Endothelial cell (in vitro differentiated cells): ENCODE results near the gene SLC16A6. TPM values are rescaled to one million over a fixed set of nuclear protein-coding genes. Genes with fewer than 3 reads are reported as not detected.

Source experiments
- DNase-seq: peaks from one replicate; pipeline ENCODE4 v3.0.0; 2021; ENCODE audit warnings: low spot score
- H3K27ac Mint-ChIP-seq: one replicate; pipeline ENCODE4 v1.8.0; 2021; ENCODE audit warnings: mixed read lengths, inconsistent platforms; ENCODE audit not compliant: unreplicated experiment
- H3K27me3 Mint-ChIP-seq: one replicate; pipeline ENCODE4 v1.8.0; 2021; ENCODE audit warnings: mild to moderate bottlenecking, moderate library complexity, mixed read lengths, inconsistent platforms; ENCODE audit not compliant: unreplicated experiment
- H3K36me3 Mint-ChIP-seq: one replicate; pipeline ENCODE4 v1.8.0; 2021; ENCODE audit warnings: mild to moderate bottlenecking, low read depth, mixed read lengths, inconsistent platforms; ENCODE audit not compliant: unreplicated experiment
- H3K4me1 Mint-ChIP-seq: one replicate; pipeline ENCODE4 v1.8.0; 2021; ENCODE audit warnings: mild to moderate bottlenecking, mixed read lengths, inconsistent platforms; ENCODE audit not compliant: unreplicated experiment
- H3K4me3 Mint-ChIP-seq: one replicate; pipeline ENCODE4 v1.8.0; 2021; ENCODE audit warnings: mild to moderate bottlenecking, mixed read lengths, inconsistent platforms; ENCODE audit not compliant: unreplicated experiment
- H3K9me3 Mint-ChIP-seq: one replicate; pipeline ENCODE4 v1.8.0; 2021; ENCODE audit warnings: mixed read lengths, inconsistent platforms; ENCODE audit not compliant: unreplicated experiment
- total RNA-seq: library from RNA; stranded (reverse); fragmentation: NEBNext Ultra II Directional; extraction: Animal tissue kit (Norgen Biotek cat#: 25700); gene quantifications from one replicate; pipeline ENCODE4 v1.2.1, GENCODE V29; 2021; ENCODE audit not compliant: unreplicated experiment
- TF ChIP-seq, protein P1 (sequence below): fragments of 200-600 bp; sonication (generic); IDR thresholded peaks from one replicate; pipeline ENCODE4 v1.5.0; 2021; ENCODE audit warnings: antibody characterized with exemption; ENCODE audit not compliant: unreplicated experiment

Gene SLC16A6
- total RNA-seq, 1 donor from 2014 or later, result 2.4 TPM

DNA sequence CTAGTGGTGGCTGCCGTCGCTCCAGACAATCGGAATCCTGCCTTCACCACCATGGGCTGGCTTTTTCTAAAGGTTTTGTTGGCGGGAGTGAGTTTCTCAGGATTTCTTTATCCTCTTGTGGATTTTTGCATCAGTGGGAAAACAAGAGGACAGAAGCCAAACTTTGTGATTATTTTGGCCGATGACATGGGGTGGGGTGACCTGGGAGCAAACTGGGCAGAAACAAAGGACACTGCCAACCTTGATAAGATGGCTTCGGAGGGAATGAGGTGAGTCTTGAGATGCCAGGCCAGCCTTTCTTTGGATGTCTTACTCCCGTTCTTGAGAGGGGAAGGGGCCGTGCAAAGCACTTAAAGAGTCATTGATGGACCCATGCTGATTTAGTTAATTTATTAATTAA lies 16.5 kb upstream of the SLC16A6 start:
- H3K4me1 Mint-ChIP-seq, result peaks cover 28% of the 10 kb centered on the region

DNA sequence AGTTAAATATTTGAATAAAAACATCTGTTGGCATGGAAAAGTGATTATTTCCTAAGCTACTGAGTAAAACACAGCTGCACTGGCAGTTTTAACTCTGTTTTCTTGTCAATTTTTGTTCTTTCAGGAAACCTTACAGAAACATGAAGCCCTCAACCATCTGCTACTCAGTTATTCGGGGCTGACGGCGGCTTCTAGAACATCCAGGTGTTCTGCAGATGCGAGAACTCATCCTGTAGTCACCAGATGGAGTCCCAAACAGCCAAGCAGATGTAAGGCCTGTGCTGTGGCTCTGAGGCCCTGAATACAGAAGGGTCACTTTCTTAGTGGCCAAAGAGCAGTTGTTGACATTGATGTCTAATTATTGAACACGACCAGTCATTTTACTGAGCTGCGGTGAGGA lies 15.9 kb upstream of the SLC16A6 start:
- H3K4me3 Mint-ChIP-seq, result no peak overlapping the region
- H3K4me1 Mint-ChIP-seq, result peaks cover 29% of the 10 kb centered on the region
- H3K9me3 Mint-ChIP-seq, result no peaks in the 10 kb centered on the region
- TF ChIP-seq, protein P1, sequence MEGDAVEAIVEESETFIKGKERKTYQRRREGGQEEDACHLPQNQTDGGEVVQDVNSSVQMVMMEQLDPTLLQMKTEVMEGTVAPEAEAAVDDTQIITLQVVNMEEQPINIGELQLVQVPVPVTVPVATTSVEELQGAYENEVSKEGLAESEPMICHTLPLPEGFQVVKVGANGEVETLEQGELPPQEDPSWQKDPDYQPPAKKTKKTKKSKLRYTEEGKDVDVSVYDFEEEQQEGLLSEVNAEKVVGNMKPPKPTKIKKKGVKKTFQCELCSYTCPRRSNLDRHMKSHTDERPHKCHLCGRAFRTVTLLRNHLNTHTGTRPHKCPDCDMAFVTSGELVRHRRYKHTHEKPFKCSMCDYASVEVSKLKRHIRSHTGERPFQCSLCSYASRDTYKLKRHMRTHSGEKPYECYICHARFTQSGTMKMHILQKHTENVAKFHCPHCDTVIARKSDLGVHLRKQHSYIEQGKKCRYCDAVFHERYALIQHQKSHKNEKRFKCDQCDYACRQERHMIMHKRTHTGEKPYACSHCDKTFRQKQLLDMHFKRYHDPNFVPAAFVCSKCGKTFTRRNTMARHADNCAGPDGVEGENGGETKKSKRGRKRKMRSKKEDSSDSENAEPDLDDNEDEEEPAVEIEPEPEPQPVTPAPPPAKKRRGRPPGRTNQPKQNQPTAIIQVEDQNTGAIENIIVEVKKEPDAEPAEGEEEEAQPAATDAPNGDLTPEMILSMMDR, result no peak
- peaks cover 4% of the 10 kb centered on the region for H3K27me3 Mint-ChIP-seq
- peaks cover 14% of the 10 kb centered on the region for H3K36me3 Mint-ChIP-seq
- H3K27ac Mint-ChIP-seq, result no peak overlapping the region
- DNase-seq, result no peak

More for the DNA sequence above, 16.5 kb upstream of the SLC16A6 start:
- peaks cover 14% of the 10 kb centered on the region for H3K36me3 Mint-ChIP-seq
- H3K9me3 Mint-ChIP-seq, result no peaks in the 10 kb centered on the region
- H3K4me3 Mint-ChIP-seq, result peak overlapping the region; percentile 10
- DNase-seq, result no peak
- TF ChIP-seq, protein P1, result no peak
- H3K27ac Mint-ChIP-seq, result no peak overlapping the region
- H3K27me3 Mint-ChIP-seq, result peaks cover 4% of the 10 kb centered on the region

DNA sequence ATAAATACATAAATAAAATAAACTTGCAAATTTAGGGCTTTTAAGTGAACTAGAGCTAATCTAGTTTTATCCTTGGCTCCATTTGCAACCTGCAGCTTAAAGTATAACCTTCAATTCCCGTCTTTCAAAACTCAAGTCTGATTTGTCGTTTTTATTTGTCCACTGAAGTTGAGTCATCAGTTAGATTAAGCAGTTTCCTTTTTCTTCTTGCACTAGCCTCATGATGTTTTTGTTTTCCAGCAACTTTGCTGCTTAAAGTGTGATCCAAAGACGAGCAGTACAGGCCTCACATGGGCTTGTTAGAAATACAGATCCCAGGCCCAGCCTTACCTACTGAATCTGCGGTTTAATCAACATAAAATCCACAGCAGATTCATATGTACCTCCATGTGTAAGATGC lies 14.2 kb upstream of the SLC16A6 start:
- TF ChIP-seq, protein P1, result no peak
- peaks cover 4% of the 10 kb centered on the region for H3K27me3 Mint-ChIP-seq
- peaks cover 38% of the 10 kb centered on the region for H3K4me1 Mint-ChIP-seq
- no peaks in the 10 kb centered on the region for H3K9me3 Mint-ChIP-seq
- peaks cover 14% of the 10 kb centered on the region for H3K36me3 Mint-ChIP-seq
- no peak overlapping the region for H3K4me3 Mint-ChIP-seq
- H3K27ac Mint-ChIP-seq, result no peak overlapping the region
- DNase-seq, result no peak

DNA sequence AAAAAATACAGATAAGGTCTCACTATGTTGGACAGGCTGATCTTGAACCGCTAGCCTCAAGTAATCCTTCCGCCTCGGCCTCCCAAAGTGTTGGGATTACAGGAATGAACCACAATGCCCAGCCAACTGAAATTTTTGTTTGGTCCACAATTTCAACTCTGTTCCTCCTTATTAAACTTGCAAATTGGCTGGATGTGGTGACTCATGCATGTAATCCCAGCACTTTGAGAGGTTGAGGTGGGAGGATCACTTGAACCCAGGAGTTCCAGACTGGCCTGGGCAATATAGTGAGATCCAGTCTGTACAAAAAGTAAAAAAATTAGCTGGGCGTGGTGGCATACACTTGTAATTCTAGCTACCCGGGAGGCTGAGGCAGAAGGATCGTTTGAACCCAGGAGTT lies 13.8 kb upstream of the SLC16A6 start:
- TF ChIP-seq, protein P1, result no peak
- no peak overlapping the region for H3K4me3 Mint-ChIP-seq
- peaks cover 14% of the 10 kb centered on the region for H3K36me3 Mint-ChIP-seq
- H3K27me3 Mint-ChIP-seq, result peaks cover 4% of the 10 kb centered on the region
- H3K27ac Mint-ChIP-seq, result no peak overlapping the region
- H3K9me3 Mint-ChIP-seq, result no peaks in the 10 kb centered on the region
- no peak for DNase-seq
- peaks cover 42% of the 10 kb centered on the region for H3K4me1 Mint-ChIP-seq

DNA sequence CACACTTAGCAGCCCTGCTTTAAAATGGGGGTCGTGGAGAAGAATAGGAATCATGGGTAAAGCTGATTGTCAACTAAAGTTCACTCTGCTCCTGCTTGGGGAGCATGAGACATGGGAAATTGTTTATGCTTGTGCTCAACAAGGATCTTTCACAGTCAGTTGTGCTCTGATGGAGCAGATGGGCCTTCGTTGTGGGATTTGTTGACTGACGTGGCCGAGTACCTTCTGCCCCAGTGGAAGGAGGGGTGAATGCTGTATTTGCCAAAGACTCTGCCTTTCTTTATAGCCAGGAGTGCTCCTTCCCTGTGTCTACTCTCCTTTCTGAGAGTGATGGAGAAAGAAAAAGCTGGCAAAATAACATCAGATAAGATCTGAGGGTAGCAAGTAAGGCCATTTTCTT lies 11.7 kb upstream of the SLC16A6 start:
- H3K4me1 Mint-ChIP-seq, result peaks cover 41% of the 10 kb centered on the region
- peak overlapping the region; percentile 66 for H3K4me3 Mint-ChIP-seq
- peaks cover 9% of the 10 kb centered on the region for H3K36me3 Mint-ChIP-seq
- no peak for DNase-seq
- no peaks in the 10 kb centered on the region for H3K9me3 Mint-ChIP-seq
- no peaks in the 10 kb centered on the region for H3K27me3 Mint-ChIP-seq
- TF ChIP-seq, protein P1, result no peak
- H3K27ac Mint-ChIP-seq, result peak overlapping the region; percentile 96
